Peyer's patch (tissue), 4 donors: Measurements from ENCODE around the gene MIPOL1. TPM values are rescaled to one million over a fixed set of nuclear protein-coding genes. Genes with fewer than 3 reads are reported as not detected.

Experiments
- DNase-seq, 3 donors: peaks; one replicate each; pipeline ENCODE4 v3.0.0-alpha.2; 2017 to 2019
- H3K27ac ChIP-seq, 4 donors: fragments of 200-600 bp; sonication (generic); one replicate each; pipeline ENCODE4 v1.5.1; 2016 to 2019
- H3K27me3 ChIP-seq, 2 donors: fragments of 200-600 bp; sonication (generic); one replicate each; pipeline ENCODE4 v1.5.1; 2019
- H3K36me3 ChIP-seq, 3 donors: fragments of 200-600 bp; sonication (generic); one replicate each; pipeline ENCODE4 v1.5.1; 2016 to 2019
- H3K4me1 ChIP-seq, 4 donors: fragments of 200-600 bp; sonication (generic); one replicate each; pipeline ENCODE4 v1.5.1; 2016 to 2019
- H3K4me3 ChIP-seq, 4 donors: fragments of 200-600 bp; sonication (generic); 1 replicate in 3 of 4; 2 replicates in 1 of 4; pipeline ENCODE4 v1.5.1; 2016 to 2019; ENCODE audit warnings: mild to moderate bottlenecking in 1 of 4
- H3K9me3 ChIP-seq, 4 donors: fragments of 200-600 bp; sonication (generic); one replicate each; pipeline ENCODE4 v1.5.1; 2016 to 2019; ENCODE audit warnings: mild to moderate bottlenecking in 1 of 4
- POLR2A ChIP-seq, 2 donors: fragments of 450-650 bp; IDR thresholded peaks; one replicate each; pipeline ENCODE4 v1.5.1; 2017; ENCODE audit warnings: antibody characterized with exemption in 2 of 2, mild to moderate bottlenecking in 2 of 2, moderate library complexity in 2 of 2
- total RNA-seq, 4 donors: library from RNA; depleted of rRNA; stranded (reverse); fragments of >200 nt; gene quantifications; one replicate each; pipeline ENCODE4 v1.1.0, GENCODE V29; 2016
- TF ChIP-seq, protein P1 (sequence below), 6 experiments: fragments of 450-650 bp in 4 of 6; fragments of 200-600 bp in 2 of 6; sonication (generic) in 1 of 6; IDR thresholded peaks; one replicate each; pipeline ENCODE4 v1.5.1; 2017 to 2019; ENCODE audit warnings: antibody characterized with exemption in 6 of 6, mild to moderate bottlenecking in 3 of 6, moderate library complexity in 1 of 6

The MIPOL1 gene
- total RNA-seq, 4 donors from 2014 or later: 5.6 to 42.1 (median 14.9) TPM

DNA sequence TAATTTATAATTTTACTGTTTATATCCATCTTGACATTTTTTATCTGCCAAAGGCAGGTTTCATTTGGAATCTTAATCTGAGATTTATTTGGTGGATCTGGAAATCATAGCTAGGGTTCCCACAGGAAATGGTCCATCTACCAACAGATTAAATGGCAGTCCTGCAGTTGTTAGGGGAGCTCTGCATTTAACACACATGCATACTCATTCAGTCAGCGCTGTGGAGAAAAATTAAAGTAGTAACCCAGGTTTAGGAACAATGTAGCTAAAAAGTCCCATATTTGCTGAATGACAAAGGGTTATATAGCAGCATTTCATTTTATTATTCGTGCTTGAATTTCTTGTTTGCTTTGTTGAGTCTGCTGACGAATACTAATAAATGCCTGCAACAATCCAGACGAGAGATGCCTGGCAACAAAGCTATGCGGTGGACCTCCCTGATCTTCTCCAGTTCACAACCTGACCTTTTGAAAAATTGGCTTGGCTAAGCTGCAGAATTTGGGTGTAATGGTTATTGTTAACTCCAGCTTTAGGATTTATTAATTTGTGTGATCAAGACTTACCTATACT is 59.8 kb downstream of the MIPOL1 start:
- Histone ChIP-seq H3K4me3 (no peak overlapping the region), H3K4me1 (no peaks in the 10 kb centered on the region), H3K36me3 (no peaks in the 10 kb centered on the region), H3K27me3 (no peaks in the 10 kb centered on the region), H3K9me3 (no peaks in the 10 kb centered on the region), H3K27ac (no peak overlapping the region)
- no peak for TF ChIP-seq POLR2A (IDR thresholded peaks at IDR 0.05)
- TF ChIP-seq, protein P1, sequence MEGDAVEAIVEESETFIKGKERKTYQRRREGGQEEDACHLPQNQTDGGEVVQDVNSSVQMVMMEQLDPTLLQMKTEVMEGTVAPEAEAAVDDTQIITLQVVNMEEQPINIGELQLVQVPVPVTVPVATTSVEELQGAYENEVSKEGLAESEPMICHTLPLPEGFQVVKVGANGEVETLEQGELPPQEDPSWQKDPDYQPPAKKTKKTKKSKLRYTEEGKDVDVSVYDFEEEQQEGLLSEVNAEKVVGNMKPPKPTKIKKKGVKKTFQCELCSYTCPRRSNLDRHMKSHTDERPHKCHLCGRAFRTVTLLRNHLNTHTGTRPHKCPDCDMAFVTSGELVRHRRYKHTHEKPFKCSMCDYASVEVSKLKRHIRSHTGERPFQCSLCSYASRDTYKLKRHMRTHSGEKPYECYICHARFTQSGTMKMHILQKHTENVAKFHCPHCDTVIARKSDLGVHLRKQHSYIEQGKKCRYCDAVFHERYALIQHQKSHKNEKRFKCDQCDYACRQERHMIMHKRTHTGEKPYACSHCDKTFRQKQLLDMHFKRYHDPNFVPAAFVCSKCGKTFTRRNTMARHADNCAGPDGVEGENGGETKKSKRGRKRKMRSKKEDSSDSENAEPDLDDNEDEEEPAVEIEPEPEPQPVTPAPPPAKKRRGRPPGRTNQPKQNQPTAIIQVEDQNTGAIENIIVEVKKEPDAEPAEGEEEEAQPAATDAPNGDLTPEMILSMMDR (IDR thresholded peaks at IDR 0.05): no peak
- no peak for DNase-seq

DNA sequence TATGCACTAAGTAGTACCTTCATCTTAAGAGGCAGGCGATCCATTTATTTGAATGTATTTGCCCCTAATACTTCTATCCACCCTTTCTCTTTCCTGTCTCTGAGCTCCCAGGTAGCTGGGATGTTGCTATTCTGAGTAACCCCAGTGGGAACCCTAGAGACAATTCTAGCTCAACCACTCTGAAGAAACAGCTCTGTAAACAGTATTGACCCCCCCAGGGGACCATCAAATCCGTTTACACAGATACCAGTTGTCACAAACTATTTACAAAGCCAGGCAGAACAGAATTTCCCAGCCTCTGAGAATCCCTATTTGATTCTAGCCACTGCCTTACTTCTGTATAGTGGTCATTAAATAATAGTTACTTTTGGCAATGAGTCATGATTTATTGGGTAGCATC is 64.9 kb downstream of the MIPOL1 start:
- Histone ChIP-seq H3K27ac (no peak overlapping the region), H3K9me3 (no peaks in the 10 kb centered on the region), H3K27me3 (no peaks in the 10 kb centered on the region), H3K4me1 (no peaks in the 10 kb centered on the region), H3K4me3 (no peak overlapping the region), H3K36me3 (no peaks in the 10 kb centered on the region)
- DNase-seq: no peak
- TF ChIP-seq, protein P1 (IDR thresholded peaks at IDR 0.05): no peak

DNA sequence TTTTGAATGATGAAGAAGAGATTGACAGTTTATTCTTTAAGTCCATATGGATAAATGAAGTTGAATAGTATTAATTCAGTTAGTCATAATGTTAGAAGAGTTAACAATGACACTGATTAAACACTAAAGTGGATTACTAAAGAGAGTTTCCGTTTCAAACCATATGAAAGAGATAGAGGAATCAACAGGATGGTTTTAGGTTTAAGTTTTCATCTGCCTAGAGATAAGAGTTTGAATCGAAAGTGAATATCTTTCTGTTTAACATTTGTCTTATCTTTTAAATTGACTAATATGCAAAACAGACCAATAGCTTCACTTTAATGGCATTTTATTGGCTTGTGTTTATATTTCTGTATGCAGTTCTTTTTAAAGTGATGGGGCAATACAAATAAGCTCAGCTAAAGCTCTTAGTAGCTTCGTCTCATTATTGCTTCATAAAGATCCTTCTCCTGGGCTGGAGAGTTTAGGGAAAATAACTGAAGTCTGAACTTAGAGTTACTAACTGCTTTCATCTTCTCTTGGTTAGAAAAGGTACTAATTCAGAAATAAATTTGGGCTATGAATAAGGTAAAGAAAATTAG is 66.0 kb downstream of the MIPOL1 start:
- no peak for TF ChIP-seq POLR2A (IDR thresholded peaks at IDR 0.05)
- TF ChIP-seq, protein P1 (IDR thresholded peaks at IDR 0.05): no peak
- no peaks in the 10 kb centered on the region for H3K36me3 ChIP-seq
- H3K27me3 ChIP-seq: no peaks in the 10 kb centered on the region
- no peak for DNase-seq
- H3K27ac ChIP-seq: no peak overlapping the region
- H3K4me3 ChIP-seq: no peak overlapping the region
- no peaks in the 10 kb centered on the region for H3K4me1 ChIP-seq
- no peaks in the 10 kb centered on the region for H3K9me3 ChIP-seq

DNA sequence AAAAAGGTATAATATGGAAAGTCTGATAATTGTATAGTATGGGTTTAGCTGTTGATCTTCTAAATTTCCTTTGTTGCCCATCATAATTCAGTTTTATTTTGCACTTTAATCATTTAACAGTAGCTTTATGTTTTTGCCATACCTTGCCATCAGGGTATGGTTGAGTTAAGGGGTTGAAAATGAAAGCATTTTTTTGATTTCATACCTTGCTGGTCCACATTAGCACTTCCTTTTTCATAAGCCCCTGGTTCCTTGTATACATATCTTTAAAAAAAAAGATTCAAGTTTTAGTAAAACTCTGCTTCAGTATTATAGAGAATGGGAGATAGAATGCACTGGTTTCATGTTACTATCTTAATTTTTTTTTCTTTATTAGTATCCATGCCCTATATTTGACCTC is 71.1 kb downstream of the MIPOL1 start:
- H3K36me3 ChIP-seq: no peaks in the 10 kb centered on the region
- no peaks in the 10 kb centered on the region for H3K9me3 ChIP-seq
- no peak for DNase-seq
- no peak overlapping the region for H3K4me3 ChIP-seq
- H3K27me3 ChIP-seq: no peaks in the 10 kb centered on the region
- no peak for TF ChIP-seq POLR2A (IDR thresholded peaks at IDR 0.05)
- TF ChIP-seq, protein P1 (IDR thresholded peaks at IDR 0.05): no peak
- H3K27ac ChIP-seq: no peak overlapping the region
- no peaks in the 10 kb centered on the region for H3K4me1 ChIP-seq

DNA sequence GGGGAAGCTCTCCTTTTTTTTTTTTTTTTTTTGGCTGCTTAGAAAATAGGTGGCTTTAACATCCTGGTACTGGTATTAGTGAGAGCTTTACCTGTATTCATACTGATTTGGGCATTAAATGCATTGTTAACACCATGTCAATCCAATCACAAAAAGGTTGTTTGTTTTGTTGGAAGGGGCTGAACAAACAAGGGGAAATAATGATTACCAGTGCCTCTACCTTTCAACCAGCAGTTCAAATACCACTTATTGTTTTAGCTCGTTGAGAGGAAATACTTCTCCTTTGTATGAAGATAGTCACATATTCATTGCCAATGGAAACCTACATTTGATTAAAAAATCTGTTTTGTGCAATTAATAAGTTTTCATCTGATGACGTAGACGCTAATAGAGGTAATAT is 72.9 kb downstream of the MIPOL1 start:
- H3K36me3 ChIP-seq: no peaks in the 10 kb centered on the region
- H3K4me1 ChIP-seq: no peaks in the 10 kb centered on the region
- H3K27ac ChIP-seq: no peak overlapping the region
- H3K4me3 ChIP-seq: no peak overlapping the region
- no peaks in the 10 kb centered on the region for H3K9me3 ChIP-seq
- TF ChIP-seq, protein P1 (IDR thresholded peaks at IDR 0.05): no peak
- TF ChIP-seq POLR2A (IDR thresholded peaks at IDR 0.05): no peak
- no peaks in the 10 kb centered on the region for H3K27me3 ChIP-seq
- DNase-seq: no peak
